Right forelimb (tissue), 1 donor: Measurements from ENCODE around the gene DTNBP1.

Source experiments
- DNase-seq: peaks from one replicate; pipeline ENCODE4 v3.0.0-alpha.2; 2018

DTNBP1 gene

GRCh38 chr6:15622045-15622740, 40.6 kb downstream of the DTNBP1 start:
- no peak for DNase-seq

DNA sequence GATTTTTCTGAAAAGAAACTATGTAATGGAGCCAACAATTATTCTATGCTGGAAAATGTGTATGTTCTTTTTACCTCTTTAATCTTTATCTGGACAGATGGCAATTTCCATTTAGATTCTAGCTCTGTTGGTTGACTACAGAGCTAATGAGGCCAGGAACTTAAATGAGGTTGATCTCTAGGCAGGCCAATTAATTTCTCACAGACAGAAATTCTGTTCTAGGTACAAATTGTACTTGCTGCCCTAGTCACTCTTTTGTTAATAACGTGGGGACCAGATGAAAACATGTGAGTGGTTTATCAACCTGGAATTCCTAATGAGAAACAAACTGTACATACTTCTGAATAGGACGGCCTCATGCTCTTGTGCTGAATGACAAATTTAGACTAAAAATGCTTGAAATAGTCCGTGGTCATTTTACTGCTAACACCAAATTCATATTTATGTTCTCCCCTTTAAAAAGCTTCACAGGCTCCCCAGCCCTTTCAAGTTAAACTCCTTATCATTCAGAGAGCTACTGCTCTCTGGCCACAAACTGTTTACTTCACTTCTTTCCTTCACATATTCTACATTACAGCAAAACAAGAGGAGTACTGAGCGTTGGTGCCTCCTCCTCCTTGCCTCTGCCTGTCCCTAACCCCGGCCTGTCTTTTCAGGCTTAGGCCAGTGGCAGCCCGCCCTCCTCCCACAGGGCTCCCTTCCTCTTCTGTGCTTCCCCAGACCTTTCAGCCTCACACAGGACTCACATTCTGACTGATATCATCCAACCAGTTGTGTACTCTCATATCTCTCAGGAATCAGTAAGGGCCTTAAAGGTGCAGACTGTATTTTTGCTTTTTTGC, 41.4 kb downstream of the DTNBP1 start:
- no peak for DNase-seq

GRCh38 chr6:15620611-15621010, 42.2 kb downstream of the DTNBP1 start:
- no peak for DNase-seq

DNA sequence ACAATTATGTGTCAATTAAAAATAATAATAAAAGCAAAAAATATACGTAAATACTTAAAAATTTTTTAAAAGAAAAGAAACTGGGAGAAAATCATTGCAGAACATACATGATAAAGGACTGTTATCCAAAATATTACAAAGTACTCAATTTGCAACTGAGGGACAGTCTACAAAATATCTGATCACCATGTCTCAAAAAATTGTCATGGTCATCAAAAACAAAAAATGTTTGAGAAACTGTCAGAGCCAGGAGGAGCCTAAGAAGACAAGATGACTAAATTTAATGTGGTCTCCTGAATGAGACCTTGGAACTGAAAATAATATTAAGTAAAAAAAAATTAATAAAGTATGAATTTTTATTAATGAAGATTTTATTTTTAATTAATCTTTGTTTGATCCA, 43.5 kb downstream of the DTNBP1 start:
- DNase-seq: no peak

GRCh38 chr6:15618685-15619084, 44.1 kb downstream of the DTNBP1 start:
- DNase-seq: no peak

- no peak for DNase-seq
Measured at GRCh38 chr6:15616261-15616660, 46.6 kb downstream of the DTNBP1 start.

DNA sequence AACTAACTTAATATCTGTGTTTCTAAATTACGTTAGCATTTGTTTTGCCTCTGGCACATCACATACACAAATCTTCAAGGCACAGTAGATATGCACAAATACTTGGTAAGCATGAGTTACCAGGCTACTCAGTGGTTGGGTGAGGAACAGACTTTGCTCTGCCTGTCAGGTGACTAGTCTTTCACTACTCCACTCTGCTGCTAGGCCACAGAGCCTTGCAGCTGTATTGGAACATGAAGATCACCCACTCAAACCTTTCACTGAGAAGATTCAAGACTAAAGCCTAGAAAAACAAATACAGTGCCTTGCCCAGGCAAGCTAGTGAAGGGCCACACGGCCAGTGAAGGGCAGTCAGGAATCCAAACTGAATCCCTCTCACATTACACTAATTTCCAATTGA, 47.0 kb downstream of the DTNBP1 start:
- DNase-seq: no peak

DNA sequence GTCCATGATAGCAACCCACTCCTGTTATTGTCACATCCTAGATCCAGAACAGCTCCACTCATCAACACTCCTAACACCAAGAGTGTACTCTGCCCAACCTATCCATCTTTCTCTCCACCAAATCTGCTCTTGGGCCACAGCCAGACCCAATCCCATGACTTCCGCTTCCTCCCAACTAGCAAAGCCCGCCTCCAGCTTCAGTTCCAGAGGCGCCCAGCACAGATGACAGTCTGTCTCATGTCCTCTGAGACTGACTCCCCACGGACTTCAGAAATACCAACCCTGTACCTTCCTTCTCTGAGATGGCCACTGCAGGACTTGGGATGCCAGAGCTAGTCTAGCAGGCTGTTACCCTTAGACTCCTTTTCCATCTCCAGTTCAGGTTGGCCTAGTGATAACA, 48.6 kb downstream of the DTNBP1 start:
- no peak for DNase-seq

GRCh38 chr6:15608396-15608795, 54.4 kb downstream of the DTNBP1 start:
- DNase-seq: no peak

DNA sequence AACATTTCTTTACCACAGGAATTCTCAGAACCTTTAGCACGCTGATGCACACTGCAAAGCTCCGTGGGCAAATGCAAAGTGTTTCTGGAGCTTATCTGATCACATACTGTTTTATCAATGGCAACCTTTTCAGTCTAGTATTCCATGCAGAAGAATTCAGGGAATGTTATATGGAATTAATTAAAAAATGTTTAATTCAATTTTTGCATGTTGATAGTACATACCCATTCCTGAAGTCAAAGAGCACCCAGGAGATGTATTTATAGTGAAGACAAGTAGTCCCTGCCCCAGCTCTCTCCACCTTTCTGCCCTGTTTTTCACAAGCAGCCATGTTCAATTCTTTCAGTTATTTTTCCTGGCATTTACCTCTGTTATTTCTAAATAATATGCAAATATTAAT, 55.2 kb downstream of the DTNBP1 start:
- no peak for DNase-seq

GRCh38 chr6:15606347-15606746, 56.5 kb downstream of the DTNBP1 start:
- DNase-seq: no peak

DNA sequence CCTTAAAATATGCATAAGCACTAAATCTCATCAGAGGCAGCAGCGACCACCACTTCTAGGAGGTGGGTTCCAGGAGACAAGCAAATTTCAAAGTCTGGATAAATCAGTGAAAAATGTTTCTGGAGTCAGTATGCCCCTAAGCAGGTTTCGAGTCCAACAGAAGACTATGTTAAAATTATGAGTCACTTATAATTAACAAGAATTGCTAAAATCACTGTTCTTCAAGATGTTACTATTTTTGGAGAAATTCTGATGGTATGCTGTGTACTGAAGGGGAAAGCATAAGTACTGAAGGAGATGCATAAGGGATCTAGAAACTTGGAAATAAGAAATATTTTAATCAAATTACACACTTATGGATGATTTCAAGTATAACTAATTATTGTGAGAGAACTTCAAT, 58.0 kb downstream of the DTNBP1 start:
- DNase-seq: no peak

DNA sequence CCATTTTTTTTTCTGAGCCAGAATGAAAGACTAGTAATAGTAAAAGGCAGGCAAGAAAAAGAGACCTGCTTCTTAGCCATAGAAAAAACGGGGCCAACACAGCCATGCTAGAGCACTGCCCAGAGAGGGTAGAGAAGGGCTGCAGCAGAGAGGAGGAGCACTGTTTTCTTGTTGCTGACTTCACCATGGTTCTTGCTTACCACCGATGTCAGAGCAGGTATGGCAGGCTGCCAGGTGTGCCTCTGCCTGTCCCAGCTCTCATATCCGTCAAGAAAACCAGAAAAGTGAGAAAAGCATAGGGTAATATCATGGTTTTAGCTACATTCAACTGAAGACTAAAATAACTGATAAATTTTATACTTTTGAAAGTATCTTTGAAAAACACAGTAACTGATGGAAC, 60.7 kb downstream of the DTNBP1 start:
- DNase-seq: no peak

- DNase-seq: no peak
Measured at GRCh38 chr6:15598273-15598798, 64.5 kb downstream of the DTNBP1 start.

DNA sequence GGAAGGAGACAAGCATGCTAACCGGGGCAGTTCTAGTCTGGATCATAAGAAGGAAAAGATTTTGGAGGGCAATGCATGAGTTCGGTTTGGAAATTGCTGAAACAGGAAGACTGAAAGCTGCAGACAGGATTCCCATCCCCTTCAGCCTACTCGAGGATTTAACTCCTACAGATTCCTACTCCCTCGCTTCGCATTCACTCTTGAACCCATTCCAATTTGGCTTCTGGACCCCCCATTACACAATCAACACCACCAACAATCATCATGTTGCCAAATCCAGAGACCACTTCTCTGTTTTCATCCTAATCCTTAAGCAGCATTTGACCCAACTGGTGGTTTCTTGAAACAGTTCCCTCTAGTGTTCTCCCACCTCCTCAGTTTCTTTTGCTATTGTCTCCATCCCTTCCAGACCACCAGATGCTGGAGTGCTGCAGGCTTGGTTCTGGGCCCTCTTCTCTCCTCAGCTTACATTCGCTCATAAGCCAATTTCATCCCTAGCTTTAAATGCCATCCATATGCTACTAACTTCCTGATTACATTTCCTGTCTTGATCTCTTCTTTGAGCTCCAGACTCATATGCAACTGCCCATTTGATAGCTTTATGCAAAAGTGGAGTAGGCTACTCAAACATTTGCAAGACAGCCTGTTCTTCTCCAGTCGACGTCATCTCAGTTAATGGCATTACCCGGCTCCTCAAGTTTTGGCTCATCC, 66.5 kb downstream of the DTNBP1 start:
- no peak for DNase-seq

- no peak for DNase-seq
Measured at GRCh38 chr6:15595461-15596173, 67.2 kb downstream of the DTNBP1 start.

DNA sequence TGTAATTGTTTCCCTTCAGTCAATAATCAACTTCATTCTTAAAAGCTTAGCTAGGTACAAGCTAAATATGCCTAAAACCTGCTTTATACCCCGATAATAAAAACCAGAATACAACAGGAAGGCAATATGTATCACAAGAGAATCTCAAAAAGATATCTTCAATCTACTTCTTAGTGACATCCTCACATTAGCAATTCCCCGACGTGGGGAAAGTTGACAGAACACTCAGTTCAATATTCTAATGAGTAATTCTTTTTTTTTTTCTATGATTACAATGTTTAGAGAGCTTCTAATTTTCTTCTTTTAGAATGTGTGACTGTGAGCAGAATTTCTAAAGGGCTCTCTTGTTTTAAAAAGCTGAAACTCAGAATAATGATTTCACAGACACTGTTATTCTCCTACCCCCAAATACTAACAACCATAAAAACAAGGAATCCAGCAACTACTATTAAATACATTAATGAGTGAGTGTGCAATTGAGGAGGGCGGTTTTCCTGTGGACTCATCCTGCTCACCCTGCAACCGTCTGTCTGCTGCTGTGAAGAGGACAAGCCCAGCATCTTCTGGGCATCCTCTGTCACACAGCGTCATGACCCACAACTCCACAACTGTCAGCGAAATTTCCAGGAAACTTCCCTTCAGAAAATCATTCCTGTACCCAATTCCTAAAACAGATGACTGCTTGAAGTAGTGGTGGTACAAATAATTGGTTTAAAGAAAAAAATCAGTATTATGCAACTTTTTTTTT, 68.1 kb downstream of the DTNBP1 start:
- DNase-seq: no peak

DNA sequence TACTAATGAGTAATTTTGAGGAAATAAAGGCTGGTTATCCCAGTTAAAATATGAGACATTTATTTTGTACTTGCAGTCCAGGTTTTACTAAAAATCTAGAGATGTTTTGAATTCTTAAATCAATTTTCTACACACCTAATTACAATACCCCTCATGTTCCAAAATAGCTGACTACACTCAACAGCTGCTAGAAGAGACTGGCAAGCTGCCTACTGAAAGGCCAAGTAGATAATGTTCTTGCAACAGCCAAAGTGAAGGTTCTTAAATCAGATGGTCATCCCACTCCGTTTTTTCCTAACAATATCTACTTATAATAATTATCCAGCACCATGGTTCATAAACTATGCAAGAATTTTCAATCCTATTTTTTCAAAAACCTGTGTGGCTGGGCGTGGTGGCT, 69.0 kb downstream of the DTNBP1 start:
- DNase-seq: no peak

DNA sequence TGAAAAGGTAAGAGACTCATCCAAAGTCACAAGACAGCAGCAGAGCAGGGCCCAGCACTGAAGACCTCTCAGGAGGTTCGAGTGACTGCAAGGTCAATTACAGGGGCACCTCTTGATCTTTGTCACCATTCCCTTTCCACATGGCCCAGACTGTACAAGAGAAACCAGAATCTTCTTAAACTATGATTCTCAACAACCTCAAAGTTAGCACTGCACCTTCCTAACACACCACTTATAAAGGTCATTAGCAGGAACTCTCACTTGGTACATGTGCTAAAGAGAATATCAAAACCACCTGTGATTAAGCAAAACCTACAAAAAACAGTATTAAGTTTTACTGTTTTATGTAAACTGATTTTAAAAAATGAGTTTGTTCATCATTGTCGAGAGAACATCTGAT, 70.2 kb downstream of the DTNBP1 start:
- no peak for DNase-seq

DNA sequence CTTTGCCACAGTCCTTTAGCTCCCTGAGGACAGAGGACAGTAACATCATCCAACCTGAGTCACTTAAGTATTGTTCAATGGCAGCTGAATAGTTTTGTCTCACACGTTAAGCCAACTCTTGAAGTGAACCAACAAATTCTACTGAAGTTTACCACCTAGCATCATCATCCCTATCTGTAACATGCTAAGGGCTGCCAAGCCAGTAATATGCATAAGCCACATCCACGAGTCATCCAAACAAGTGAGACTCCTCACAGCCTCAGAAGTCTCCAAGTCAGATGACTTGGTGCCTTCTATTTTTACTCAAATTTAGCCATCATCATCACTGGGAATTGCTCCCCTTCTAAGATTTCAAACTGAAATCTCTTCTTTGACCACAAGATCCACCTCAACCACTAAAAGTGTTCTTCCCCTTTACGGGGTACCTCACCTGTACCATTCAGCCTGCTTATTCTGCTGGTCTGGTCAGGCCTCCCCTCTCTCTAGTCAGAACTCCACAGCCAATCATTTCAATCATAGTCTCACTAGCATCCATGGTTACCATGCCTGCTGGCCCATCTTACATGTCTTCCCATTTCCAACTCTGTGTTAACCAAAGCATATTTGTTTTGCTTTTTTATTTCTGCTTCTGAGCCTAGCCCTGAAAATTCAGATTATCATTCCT, 73.7 kb downstream of the DTNBP1 start:
- no peak for DNase-seq

DNA sequence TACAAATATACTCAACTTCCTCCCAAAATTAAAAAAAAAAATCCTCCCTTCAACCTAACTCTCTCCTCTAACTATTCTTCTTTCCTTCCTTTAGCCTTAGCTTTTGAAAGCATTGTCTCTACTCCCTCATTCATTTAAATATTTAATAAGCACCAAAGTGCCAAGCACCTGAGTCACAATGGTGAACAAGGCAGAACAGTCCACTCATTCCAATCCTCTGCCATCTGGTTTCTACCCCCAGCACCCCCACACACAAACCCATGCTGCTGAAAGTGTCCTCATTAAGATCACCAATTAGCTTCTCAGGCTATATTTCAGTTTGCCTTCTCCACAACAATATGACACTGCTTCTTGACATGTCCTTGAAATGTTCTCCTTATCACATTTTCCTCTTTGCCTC, 76.3 kb downstream of the DTNBP1 start:
- no peak for DNase-seq
